HepG2 (cell line): ENCODE data around the gene SMIM22. TPM values are rescaled to one million over a fixed set of nuclear protein-coding genes. Genes with fewer than 3 reads are reported as not detected.

Experiments
- ATAC-seq: fragments of 200-7000 bp; cut with Tn5 transposase; 3 replicates; pipeline ENCODE4 v1.9.1; 2020; ENCODE audit warnings: mild to moderate bottlenecking, moderate library complexity
- BruUV-seq: library from RNA; stranded (reverse); fragments of 400-500 nt; replicated peaks from 2 replicates; lab custom pipeline; 2021; lab: Mats Ljungman, UMichigan
- CTCF ChIA-PET: fragments of 300-600 bp; formaldehyde crosslinking; extraction: SDS; loops from one replicate; lab custom pipeline; 2021; ENCODE audit warnings: low total read pairs, inconsistent platforms, low intra/inter-chr PET ratio; lab: Yijun Ruan, JAX
- POLR2A ChIA-PET: fragments of 350-600 bp; sonication (Branson Sonifier 250); formaldehyde crosslinking; loops from one replicate; lab custom pipeline; 2020; ENCODE audit warnings: antibody characterized with exemption, inconsistent platforms; lab: Yijun Ruan, JAX
- DNase-seq: peaks from one replicate; pipeline ENCODE4 v3.0.0-alpha.2; 2015; ENCODE audit warnings: low spot score
- FAIRE-seq: peaks from 3 replicates; lab custom pipeline; 2011; peaks lifted over from hg19 to GRCh38; lab: Jason Lieb, UNC
- H2AFZ ChIP-seq: one replicate; pipeline ENCODE4 v1.6.1; 2011; ENCODE audit warnings: low read length, inconsistent platforms
- H3K27ac ChIP-seq: fragments of 300-600 bp; 3 replicates; pipeline ENCODE4 v1.8.0; 2011; ENCODE audit warnings: mixed run types, mild to moderate bottlenecking, mixed read lengths, low read length, inconsistent platforms; ENCODE audit not compliant: insufficient read depth; ENCODE audit errors: extremely low read length
- H3K27me3 ChIP-seq, 2 experiments: fragments of 200-600 bp in 1 of 2; 2 replicates in 1 of 2; 3 replicates in 1 of 2; pipeline versions ENCODE4 v1.6.0 to v1.8.0; 2011; ENCODE audit warnings: low read length in 2 of 2, mild to moderate bottlenecking in 2 of 2, moderate library complexity in 2 of 2, inconsistent platforms in 1 of 2; ENCODE audit not compliant: insufficient read depth in 2 of 2, control insufficient read depth in 1 of 2
- H3K36me3 ChIP-seq, 2 experiments: fragments of 200-600 bp in 1 of 2; replicated peaks in 1 of 2; 2 replicates in 1 of 2; 3 replicates in 1 of 2; pipeline versions ENCODE4 v1.5.1 to v1.8.0; 2011; ENCODE audit warnings: low read length in 2 of 2, inconsistent platforms in 1 of 2; ENCODE audit not compliant: insufficient read depth in 2 of 2, control insufficient read depth in 1 of 2
- H3K4me1 ChIP-seq: 2 replicates; pipeline ENCODE4 v1.5.1; 2012; ENCODE audit warnings: low read length, inconsistent platforms; ENCODE audit not compliant: insufficient read depth
- H3K4me2 ChIP-seq: 2 replicates; pipeline ENCODE4 v1.6.0; 2011; ENCODE audit warnings: low read depth, low read length, inconsistent platforms
- H3K4me3 ChIP-seq, 3 experiments: fragments of 200-600 bp in 1 of 3; sonication (generic), shearing (Covaris generic) in 1 of 3; replicated peaks in 1 of 3; 2 replicates each; pipeline ENCODE4 v1.5.1; 2011 to 2016; ENCODE audit warnings: low read length in 3 of 3, inconsistent platforms in 2 of 3, low read depth in 2 of 3, mild to moderate bottlenecking in 2 of 3, control low read depth in 1 of 3, mixed read lengths in 1 of 3; ENCODE audit not compliant: insufficient read depth in 1 of 3
- H3K79me2 ChIP-seq: one replicate; pipeline ENCODE4 v1.6.1; 2011; ENCODE audit warnings: low read length, inconsistent platforms; ENCODE audit not compliant: insufficient read depth
- H3K9ac ChIP-seq: 2 replicates; pipeline ENCODE4 v1.6.0; 2011; ENCODE audit warnings: mild to moderate bottlenecking, low read depth, low read length, inconsistent platforms; ENCODE audit not compliant: insufficient read depth
- H3K9me3 ChIP-seq: 2 replicates; pipeline ENCODE4 v1.5.1; 2012; ENCODE audit warnings: mild to moderate bottlenecking, low read length
- H4K20me1 ChIP-seq: 2 replicates; pipeline ENCODE4 v1.6.0; 2011; ENCODE audit warnings: inconsistent platforms, mild to moderate bottlenecking, low read length, moderate library complexity; ENCODE audit not compliant: insufficient read depth
- ATF5 ChIP-seq: sonication (generic); formaldehyde crosslinking; IDR thresholded peaks from 2 replicates; pipeline ENCODE4 v1.4.0; 2020; ENCODE audit warnings: mild to moderate bottlenecking, low read depth, missing genetic modification reagents
- CHCHD3 ChIP-seq: sonication (generic); formaldehyde crosslinking; IDR thresholded peaks from 2 replicates; pipeline ENCODE4 v1.8.0; 2022; ENCODE audit warnings: mild to moderate bottlenecking, missing genetic modification reagents, moderate library complexity
- CHD4 ChIP-seq: fragments of 200-600 bp; sonication (generic); IDR thresholded peaks from 2 replicates; pipeline ENCODE4 v1.7.0; 2017; ENCODE audit warnings: mild to moderate bottlenecking, low read length, borderline replicate concordance
- HDAC1 ChIP-seq: sonication (generic); formaldehyde crosslinking; IDR thresholded peaks from 2 replicates; pipeline ENCODE4 v1.5.1; 2020; ENCODE audit warnings: mild to moderate bottlenecking, missing genetic modification reagents
- KAT8 ChIP-seq: IDR thresholded peaks from 2 replicates; pipeline ENCODE4 v1.6.1; 2016; ENCODE audit warnings: missing genetic modification reagents, missing compliant biosample characterization
- MTA1 ChIP-seq: sonication (generic); formaldehyde crosslinking; IDR thresholded peaks from 2 replicates; pipeline ENCODE4 v1.4.0; 2020; ENCODE audit warnings: missing genetic modification reagents, mild to moderate bottlenecking, borderline replicate concordance
- NR2F6 ChIP-seq, 2 experiments: IDR thresholded peaks; 2 replicates each; pipeline ENCODE4 v1.6.1; 2016; ENCODE audit warnings: antibody characterized with exemption in 1 of 2, mild to moderate bottlenecking in 1 of 2
- SKI ChIP-seq: fragments of 450-650 bp; IDR thresholded peaks from one replicate; pipeline ENCODE4 v1.6.1; 2018; ENCODE audit warnings: mild to moderate bottlenecking; ENCODE audit not compliant: partially characterized antibody
- TEAD3 ChIP-seq: optimal IDR thresholded peaks from 2 replicates; pipeline ENCODE3; 2016; ENCODE audit warnings: borderline replicate concordance
- ZFP90 ChIP-seq: sonication (generic); formaldehyde crosslinking; IDR thresholded peaks from 2 replicates; pipeline ENCODE4 v1.8.0; 2022; ENCODE audit warnings: missing genetic modification reagents, mild to moderate bottlenecking, inconsistent platforms, borderline replicate concordance
- ZNF205 ChIP-seq: IDR thresholded peaks from 2 replicates; pipeline ENCODE4 v1.6.1; 2018; ENCODE audit warnings: missing biosample characterization, missing genetic modification reagents
- ZNF260 ChIP-seq: sonication (generic); formaldehyde crosslinking; IDR thresholded peaks from 2 replicates; pipeline ENCODE4 v1.4.0; 2020; ENCODE audit warnings: missing genetic modification reagents, low read depth, mild to moderate bottlenecking, borderline replicate concordance
- ZNF318 ChIP-seq: sonication (generic); formaldehyde crosslinking; IDR thresholded peaks from 2 replicates; pipeline ENCODE4 v1.4.0; 2020; ENCODE audit warnings: mild to moderate bottlenecking, missing genetic modification reagents
- ZNF33A ChIP-seq: sonication (generic); formaldehyde crosslinking; IDR thresholded peaks from 2 replicates; pipeline ENCODE4 v1.5.1; 2020; ENCODE audit warnings: missing genetic modification reagents, mild to moderate bottlenecking, moderate library complexity, borderline replicate concordance
- ZNF703 ChIP-seq: sonication (generic); formaldehyde crosslinking; IDR thresholded peaks from 2 replicates; pipeline ENCODE4 v1.5.1; 2020; ENCODE audit warnings: missing genetic modification reagents, mild to moderate bottlenecking, moderate library complexity, borderline replicate concordance
- WGBS: methylation state at CpG from one replicate; pipeline ENCODE4 v1.1.6; 2017; ENCODE audit warnings: low lambda C conversion rate; 5-methylcytosine and 5-hydroxymethylcytosine counted together
- in situ Hi-C: cut with HindIII; loops from 2 replicates; pipeline ENCODE4 v1.10.0; 2017; ENCODE audit warnings: low pct_unique_long_range_greater_than_20kb; ENCODE audit not compliant: extremely low pct_ligation_motif_present
- intact Hi-C: fragments of 100-400 bp; cut with micrococcal nuclease; formaldehyde crosslinking; loops from one replicate; pipeline ENCODE4 v1.10.0; 2022; ENCODE audit not compliant: unreplicated experiment
- polyA plus RNA-seq, 8 experiments: library from polyadenylated mRNA; depleted of rRNA in 3 of 8; stranded (reverse) in 7 of 8; unstranded in 1 of 8; fragments of >200 nt; fragmentation: Illumina TruSeq in 4 of 8; extraction: Trizol in 4 of 8; gene quantifications; 2 replicates each; pipeline versions ENCODE4 v1.2.1 to v1.2.3, GENCODE V29; 2011 to 2016; ENCODE audit warnings: low read depth in 4 of 8, missing spikeins in 1 of 8, mixed read lengths in 1 of 8; ENCODE audit not compliant: insufficient read depth in 1 of 8
- total RNA-seq, 5 experiments: library from RNA; depleted of rRNA; stranded (reverse); fragments of >200 nt; fragmentation: Illumina TruSeq; extraction: Trizol; gene quantifications; 2 replicates each; pipeline ENCODE4 v1.2.3, GENCODE V29; 2016; ENCODE audit warnings: low read depth in 1 of 5

SMIM22 gene
- total and polyA plus RNA-seq, 2 of the 13 experiments (the other 11 are each of a cell fraction or from before 2014, with no cell fraction given): not detected

DNA sequence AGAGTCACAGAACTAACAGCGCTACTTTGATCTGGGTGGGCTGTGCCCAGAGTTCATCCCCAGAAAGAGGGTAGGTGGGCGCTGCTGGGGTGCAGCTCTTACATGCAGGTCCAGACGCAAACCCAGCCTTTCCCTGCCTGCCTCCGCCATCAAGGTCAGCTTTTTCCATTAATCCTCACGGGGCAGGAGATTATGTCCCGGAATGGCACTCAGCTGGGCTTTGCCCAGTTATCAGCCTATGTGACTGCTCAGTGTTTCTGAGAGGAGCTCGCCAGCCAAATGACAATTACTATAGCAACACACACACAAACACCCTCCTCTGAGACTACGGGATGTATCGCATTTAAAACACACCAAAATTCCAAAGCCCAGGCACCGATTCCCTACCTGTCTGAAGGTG, 31.8 kb downstream of the SMIM22 start (continued):
- TF ChIP-seq ZNF703 (CRISPR knock-in tag): no peak
- TF ChIP-seq ATF5: no peak
- no peak for TF ChIP-seq MTA1
- no peak for TF ChIP-seq ZNF33A (CRISPR knock-in tag)
- no peak for TF ChIP-seq HDAC1 (CRISPR knock-in tag)
- TF ChIP-seq KAT8 (CRISPR knock-in tag): no peak

GRCh38 chr16:4828567-4829321, 33.6 kb downstream of the SMIM22 start:
- H3K36me3 ChIP-seq: peaks cover 39 to 88% of the 10 kb centered on the region in 2 experiments
- in situ Hi-C loops (no loop called here), intact Hi-C loops (no loop called here)
- ATAC-seq: no peak
- ChIA-PET POLR2A (no interaction called here), CTCF (no interaction called here)
- BruUV-seq: no TSS peak
- FAIRE-seq: no peak
- no peak for DNase-seq
- 92% methylated on average over 10 of the region's 11 CpGs for WGBS
- no peaks in the 10 kb centered on the region for H3K79me2 ChIP-seq
- H4K20me1 ChIP-seq: no peaks in the 10 kb centered on the region
- no peaks in the 10 kb centered on the region for H3K4me1 ChIP-seq
- no peak overlapping the region for H3K4me2 ChIP-seq
- H3K4me3 ChIP-seq: no peak overlapping the region
- H3K27ac ChIP-seq: no peak overlapping the region
- no peaks in the 10 kb centered on the region for H3K27me3 ChIP-seq
- no peaks in the 10 kb centered on the region for H3K9me3 ChIP-seq
- H3K9ac ChIP-seq: no peak overlapping the region
- H2AFZ ChIP-seq: no peak overlapping the region
- TF ChIP-seq SKI: no peak
- no peak for TF ChIP-seq ZNF318 (CRISPR knock-in tag)
- no peak for TF ChIP-seq TEAD3 (CRISPR knock-in tag)
- no peak for TF ChIP-seq CHCHD3 (CRISPR knock-in tag)
- no peak for TF ChIP-seq ZNF260 (CRISPR knock-in tag)
- no peak for TF ChIP-seq ZFP90
- no peak for TF ChIP-seq ZNF205 (CRISPR knock-in tag)
- no peak for TF ChIP-seq NR2F6 (IDR thresholded peaks at IDR 0.05)
- TF ChIP-seq NR2F6 (CRISPR knock-in tag; IDR thresholded peaks at IDR 0.05): no peak
- no peak for TF ChIP-seq CHD4
